Measurements from ENCODE around the gene CCDC28B. TPM values are rescaled to one million over a fixed set of nuclear protein-coding genes. Genes with fewer than 3 reads are reported as not detected.

The CCDC28B gene
- total and polyA plus RNA-seq, 3 donors from 2014 or later: 55.3 to 105 (median 67.5) TPM

Other genes starting within 250 kb of the CCDC28B start
- 10 to 100 TPM; 90.4 to 95.0 TPM for gene KHDRBS1, start 186.7 kb upstream of the CCDC28B start, total RNA-seq
- gene KHDRBS1, start 186.7 kb upstream of the CCDC28B start, polyA plus RNA-seq (ENCODE audit: insufficient read depth, low read depth, low replicate concordance): 133 TPM
- gene TMEM39B, start 127.7 kb upstream of the CCDC28B start, total RNA-seq: 10 to 100 TPM; 15.7 to 16.9 TPM
- 24.0 TPM for gene TMEM39B, start 127.7 kb upstream of the CCDC28B start, polyA plus RNA-seq (ENCODE audit: insufficient read depth, low read depth, low replicate concordance)
- gene KPNA6, start 92.5 kb upstream of the CCDC28B start, total RNA-seq: 10 to 100 TPM; 56.5 to 64.6 TPM
- 107 TPM for gene KPNA6, start 92.5 kb upstream of the CCDC28B start, polyA plus RNA-seq (ENCODE audit: insufficient read depth, low read depth, low replicate concordance)
- gene TXLNA, start 20.9 kb upstream of the CCDC28B start, total RNA-seq: 10 to 100 TPM; 67.6 to 69.2 TPM
- gene TXLNA, start 20.9 kb upstream of the CCDC28B start, polyA plus RNA-seq (ENCODE audit: insufficient read depth, low read depth, low replicate concordance): 52.6 TPM
- 10 to 100 TPM; 11.9 to 16.3 TPM for gene IQCC, start 5.1 kb downstream of the CCDC28B start, total RNA-seq
- gene IQCC, start 5.1 kb downstream of the CCDC28B start, polyA plus RNA-seq (ENCODE audit: insufficient read depth, low read depth, low replicate concordance): 21.6 TPM
- 1 to 10 TPM in 1 of 2 donors, under 1 TPM in 1; 0.81 to 1.7 TPM for gene DCDC2B, start 8.5 kb downstream of the CCDC28B start, total RNA-seq
- 2.6 TPM for gene DCDC2B, start 8.5 kb downstream of the CCDC28B start, polyA plus RNA-seq (ENCODE audit: insufficient read depth, low read depth, low replicate concordance)
- gene TMEM234, start 21.8 kb downstream of the CCDC28B start, total RNA-seq: 10 to 100 TPM; 35.9 to 58.3 TPM
- gene TMEM234, start 21.8 kb downstream of the CCDC28B start, polyA plus RNA-seq (ENCODE audit: insufficient read depth, low read depth, low replicate concordance): 31.8 TPM
- 100 to 1,000 TPM in 1 of 2 donors, 10 to 100 TPM in 1; 97.7 to 140 TPM for gene EIF3I, start 21.8 kb downstream of the CCDC28B start, total RNA-seq
- 140 TPM for gene EIF3I, start 21.8 kb downstream of the CCDC28B start, polyA plus RNA-seq (ENCODE audit: insufficient read depth, low read depth, low replicate concordance)
- gene FAM167B, start 46.6 kb downstream of the CCDC28B start, total RNA-seq: 1 to 10 TPM in 1 of 2 donors, under 1 TPM in 1; 0.99 to 1.6 TPM
- 1.6 TPM for gene FAM167B, start 46.6 kb downstream of the CCDC28B start, polyA plus RNA-seq (ENCODE audit: insufficient read depth, low read depth, low replicate concordance)
- gene LCK, start 50.7 kb downstream of the CCDC28B start, total RNA-seq: 1 to 10 TPM in 1 of 2 donors, under 1 TPM in 1; 0.79 to 3.2 TPM
- 4.3 TPM for gene LCK, start 50.7 kb downstream of the CCDC28B start, polyA plus RNA-seq (ENCODE audit: insufficient read depth, low read depth, low replicate concordance)
- 10 to 100 TPM; 83.1 to 99.2 TPM for gene HDAC1, start 91.5 kb downstream of the CCDC28B start, total RNA-seq
- 91.6 TPM for gene HDAC1, start 91.5 kb downstream of the CCDC28B start, polyA plus RNA-seq (ENCODE audit: insufficient read depth, low read depth, low replicate concordance)
- 100 to 1,000 TPM; 288 to 312 TPM for gene MARCKSL1, start 135.6 kb downstream of the CCDC28B start, total RNA-seq
- 326 TPM for gene MARCKSL1, start 135.6 kb downstream of the CCDC28B start, polyA plus RNA-seq (ENCODE audit: insufficient read depth, low read depth, low replicate concordance)
- 100 to 1,000 TPM; 103 to 194 TPM for gene FAM229A, start 161.9 kb downstream of the CCDC28B start, total RNA-seq
- gene FAM229A, start 161.9 kb downstream of the CCDC28B start, polyA plus RNA-seq (ENCODE audit: insufficient read depth, low read depth, low replicate concordance): 71.5 TPM
- gene TSSK3, start 161.9 kb downstream of the CCDC28B start, total RNA-seq: 10 to 100 TPM; 25.7 to 72.9 TPM
- 55.6 TPM for gene TSSK3, start 161.9 kb downstream of the CCDC28B start, polyA plus RNA-seq (ENCODE audit: insufficient read depth, low read depth, low replicate concordance)
- gene BSDC1, start 193.8 kb downstream of the CCDC28B start, total RNA-seq: 100 to 1,000 TPM; 160 to 234 TPM
- gene BSDC1, start 193.8 kb downstream of the CCDC28B start, polyA plus RNA-seq (ENCODE audit: insufficient read depth, low read depth, low replicate concordance): 130 TPM

Measured in testis (tissue), 3 donors.